Esophagus (tissue), 2 donors: Measurements from ENCODE around the gene KPRP. TPM values are rescaled to one million over a fixed set of nuclear protein-coding genes. Genes with fewer than 3 reads are reported as not detected.

ENCODE experiments used
- H3K27ac ChIP-seq, 2 donors: one replicate each; pipeline ENCODE4 v1.5.1; 2013; ENCODE audit warnings: low read depth in 2 of 2, mild to moderate bottlenecking in 2 of 2, inconsistent platforms in 1 of 2, low read length in 1 of 2, moderate library complexity in 1 of 2
- H3K27me3 ChIP-seq, 2 donors: one replicate each; pipeline ENCODE4 v1.6.1; 2013; ENCODE audit warnings: low read length in 2 of 2, control low read depth in 1 of 2, mild to moderate bottlenecking in 1 of 2; ENCODE audit not compliant: insufficient read depth in 2 of 2, control insufficient read depth in 1 of 2
- H3K36me3 ChIP-seq, 2 donors: one replicate each; pipeline ENCODE4 v1.6.1; 2013; ENCODE audit warnings: low read length in 1 of 2; ENCODE audit not compliant: control insufficient read depth in 2 of 2, insufficient read depth in 2 of 2
- H3K4me1 ChIP-seq, 2 donors: one replicate each; pipeline ENCODE4 v1.6.1; 2013; ENCODE audit warnings: low read length in 1 of 2; ENCODE audit not compliant: control insufficient read depth in 2 of 2, insufficient read depth in 2 of 2
- H3K4me3 ChIP-seq, 2 donors: one replicate each; pipeline ENCODE4 v1.5.1; 2013; ENCODE audit warnings: low read length in 2 of 2, mild to moderate bottlenecking in 2 of 2, low read depth in 1 of 2, moderate library complexity in 1 of 2
- H3K9me3 ChIP-seq, 2 donors: one replicate each; pipeline ENCODE4 v1.6.1; 2013; ENCODE audit warnings: mild to moderate bottlenecking in 2 of 2, low read depth in 1 of 2, low read length in 1 of 2, moderate library complexity in 1 of 2; ENCODE audit not compliant: control insufficient read depth in 2 of 2, insufficient read depth in 1 of 2
- WGBS, 2 donors: extraction: QIAGEN DNeasy Blood & Tissue Kit; methylation state at CpG; one replicate each; pipeline ENCODE4 v1.1.7; 2013; 5-methylcytosine and 5-hydroxymethylcytosine counted together
- polyA plus RNA-seq, 2 donors: library from polyadenylated mRNA; stranded (reverse); fragments of 200-250 nt; gene quantifications; one replicate each; pipeline ENCODE4 v1.2.3, GENCODE V29; 2013
- donor health status: healthy with polysubstance abuse.
- donor health status: Bipolar disorder and iron deficiency.

The KPRP gene
- polyA plus RNA-seq, 2 donors = 0.44 to 23.9 TPM

DNA sequence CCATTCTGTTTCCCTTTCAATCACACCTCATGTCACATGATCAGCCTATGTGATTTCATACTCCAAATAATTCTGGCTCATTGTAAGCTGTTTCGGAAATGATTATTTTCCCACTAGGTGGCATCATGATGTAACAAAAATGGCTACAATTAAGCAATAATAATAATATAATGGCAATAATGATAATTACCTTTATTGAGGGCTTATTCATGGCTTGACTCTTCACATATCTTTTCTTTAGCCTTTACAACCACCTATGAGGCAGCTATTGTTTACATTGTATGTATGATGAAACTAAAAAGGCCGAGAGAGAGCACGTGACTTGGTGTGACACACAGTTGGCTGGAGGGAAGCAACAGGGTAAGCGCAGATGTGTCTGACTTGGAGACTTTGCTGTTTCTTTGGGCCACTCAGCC, 12.5 kb upstream of the KPRP start:
- no peaks in the 10 kb centered on the region for H3K9me3 ChIP-seq
- no peaks in the 10 kb centered on the region for H3K36me3 ChIP-seq
- no peaks in the 10 kb centered on the region for H3K27me3 ChIP-seq
- H3K4me3 ChIP-seq = no peak overlapping the region
- H3K27ac ChIP-seq = no peak overlapping the region
- WGBS, 2 donors = 42 to 55% methylated on average over 4 of the region's 4 CpGs
- H3K4me1 ChIP-seq = no peaks in the 10 kb centered on the region

DNA sequence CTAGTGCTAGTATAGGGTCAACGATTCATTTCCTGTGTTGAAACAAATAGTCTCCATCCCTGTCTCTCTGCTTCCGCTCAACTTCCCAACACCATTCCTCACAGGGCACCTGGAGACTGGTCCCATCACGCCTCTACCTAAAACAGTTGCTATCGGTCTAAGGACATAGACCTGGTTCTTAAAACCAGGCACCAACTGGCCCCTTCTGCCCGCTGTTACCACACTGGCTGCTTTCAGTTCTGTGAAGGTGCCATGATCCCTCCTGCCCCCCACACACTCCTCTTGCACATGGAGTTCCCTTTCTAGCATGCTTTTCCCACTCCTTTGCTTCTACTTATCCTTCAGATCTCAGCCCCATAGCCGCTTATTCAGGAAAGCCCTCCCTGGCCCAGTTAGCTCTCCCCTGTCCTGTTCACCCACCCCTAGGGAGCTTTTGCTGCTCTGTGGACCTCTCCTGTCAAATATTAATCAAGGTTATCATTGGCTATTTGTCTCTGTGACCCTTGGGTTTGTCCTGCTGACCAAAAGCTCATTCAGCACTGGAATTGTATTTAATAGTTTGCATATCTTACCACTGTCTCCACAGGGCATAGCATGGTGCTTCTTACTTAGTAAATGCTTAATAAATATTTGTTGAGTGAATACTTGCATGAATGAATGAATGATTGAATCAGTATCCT, 11.9 kb upstream of the KPRP start:
- H3K27ac ChIP-seq = no peak overlapping the region
- H3K36me3 ChIP-seq = no peaks in the 10 kb centered on the region
- WGBS, 2 donors = 80 to 88% methylated on average over 6 of the region's 6 CpGs

DNA sequence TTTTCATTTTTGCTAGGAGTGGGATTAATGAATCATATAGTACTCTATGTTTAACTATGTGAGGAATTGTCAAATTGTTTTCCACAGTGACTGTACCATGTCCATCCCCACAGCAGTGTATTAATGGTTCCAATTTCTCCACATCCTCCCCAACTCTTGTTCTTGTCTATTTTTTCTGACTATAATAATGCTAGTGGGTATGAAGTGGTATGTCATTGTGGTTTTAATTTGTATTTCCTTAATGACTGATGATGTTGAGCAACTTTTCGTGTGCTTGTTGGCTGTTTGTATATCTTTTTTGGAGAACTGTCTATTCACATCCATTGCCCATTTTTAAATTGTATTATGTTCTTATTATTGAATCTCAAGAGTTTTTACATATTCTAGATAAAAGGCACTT, 10.0 kb upstream of the KPRP start:
- H3K9me3 ChIP-seq = no peaks in the 10 kb centered on the region
- no peaks in the 10 kb centered on the region for H3K4me1 ChIP-seq
- no peak overlapping the region for H3K27ac ChIP-seq
- no peak overlapping the region for H3K4me3 ChIP-seq
- H3K36me3 ChIP-seq = no peaks in the 10 kb centered on the region
- 35 to 39% methylated on average over 1 of the region's 1 CpG for WGBS, 2 donors
- H3K27me3 ChIP-seq = no peaks in the 10 kb centered on the region

More for the DNA sequence above, 11.9 kb upstream of the KPRP start:
- Histone ChIP-seq H3K4me3 (no peak overlapping the region), H3K27me3 (no peaks in the 10 kb centered on the region), H3K9me3 (no peaks in the 10 kb centered on the region), H3K4me1 (no peaks in the 10 kb centered on the region)

DNA sequence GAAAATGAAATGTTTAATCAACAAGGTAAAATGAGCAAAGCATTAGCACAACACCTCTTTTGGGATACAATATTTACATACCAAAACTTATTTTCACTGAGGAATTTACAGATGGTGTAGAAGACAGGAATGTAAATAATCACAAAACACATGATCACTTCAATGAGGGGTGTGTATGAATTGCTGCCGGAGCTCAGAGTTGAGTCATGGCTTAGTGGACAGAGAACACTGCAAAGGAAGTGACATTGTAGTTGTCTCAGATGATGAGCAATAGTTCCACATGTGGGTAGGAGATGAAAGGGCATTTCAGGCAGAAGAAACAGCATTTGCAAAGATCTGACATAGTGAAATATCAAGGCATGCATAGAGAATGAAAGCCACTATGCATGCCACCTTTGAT, 5.6 kb upstream of the KPRP start:
- WGBS, 2 donors = 0 to 19% methylated on average over 1 of the region's 1 CpG
- no peaks in the 10 kb centered on the region for H3K9me3 ChIP-seq
- no peak overlapping the region for H3K4me3 ChIP-seq
- H3K27me3 ChIP-seq = no peaks in the 10 kb centered on the region
- no peak overlapping the region for H3K27ac ChIP-seq
- no peaks in the 10 kb centered on the region for H3K36me3 ChIP-seq
- no peaks in the 10 kb centered on the region for H3K4me1 ChIP-seq

DNA sequence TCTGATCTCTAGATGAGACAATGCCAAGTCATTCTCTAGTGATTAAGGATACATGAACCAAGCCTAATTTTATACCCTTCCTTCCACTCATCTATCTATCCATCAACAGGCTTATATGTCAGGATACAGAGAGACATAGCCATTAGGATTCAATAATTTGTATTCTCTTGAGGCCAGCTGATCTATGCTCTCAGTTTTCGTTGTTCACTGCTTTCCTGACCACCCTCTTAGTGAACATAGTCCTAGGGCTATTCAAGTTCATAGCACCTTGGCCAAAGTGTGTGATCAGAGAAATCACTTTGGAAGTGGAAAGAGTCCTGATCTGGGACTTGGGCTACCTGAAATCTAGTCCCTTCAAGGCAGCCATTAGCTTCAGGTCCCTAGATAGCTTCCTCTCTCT, 4.2 kb upstream of the KPRP start:
- Histone ChIP-seq H3K4me1 (peaks cover 0 to 2% of the 10 kb centered on the region in 2 donors), H3K27ac (no peak overlapping the region), H3K4me3 (no peak overlapping the region), H3K9me3 (no peaks in the 10 kb centered on the region), H3K27me3 (no peaks in the 10 kb centered on the region), H3K36me3 (no peaks in the 10 kb centered on the region)
- WGBS, 2 donors = 34 to 51% methylated on average over 1 of the region's 1 CpG

DNA sequence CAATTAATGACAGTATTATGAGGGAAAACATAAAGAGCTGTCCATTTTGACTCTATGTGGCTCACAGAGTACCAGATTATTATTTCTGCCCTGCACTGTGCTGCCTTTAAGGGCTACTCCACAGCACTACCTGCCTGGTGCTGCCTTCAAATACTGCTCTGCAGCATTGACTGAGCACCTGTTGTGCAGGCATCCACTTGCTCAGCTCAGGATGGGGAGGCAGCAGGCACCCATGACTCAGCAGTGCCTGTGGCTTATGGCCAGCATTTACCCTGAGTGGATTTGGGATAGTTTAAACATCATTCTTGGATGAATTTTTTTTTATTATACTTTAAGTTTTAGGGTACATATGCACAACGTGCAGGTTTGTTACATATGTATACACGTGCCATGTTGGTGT, 953 bp upstream of the KPRP start:
- 39 to 50% methylated on average over 1 to 2 of the region's 2 CpGs for WGBS, 2 donors
- Histone ChIP-seq H3K9me3 (peaks cover 0 to 2% of the 10 kb centered on the region in 2 donors), H3K27me3 (no peaks in the 10 kb centered on the region), H3K4me1 (peaks cover 0 to 20% of the 10 kb centered on the region in 2 donors), H3K27ac (no peak overlapping the region), H3K36me3 (peaks cover 0 to 2% of the 10 kb centered on the region in 2 donors), H3K4me3 (no peak overlapping the region)

DNA sequence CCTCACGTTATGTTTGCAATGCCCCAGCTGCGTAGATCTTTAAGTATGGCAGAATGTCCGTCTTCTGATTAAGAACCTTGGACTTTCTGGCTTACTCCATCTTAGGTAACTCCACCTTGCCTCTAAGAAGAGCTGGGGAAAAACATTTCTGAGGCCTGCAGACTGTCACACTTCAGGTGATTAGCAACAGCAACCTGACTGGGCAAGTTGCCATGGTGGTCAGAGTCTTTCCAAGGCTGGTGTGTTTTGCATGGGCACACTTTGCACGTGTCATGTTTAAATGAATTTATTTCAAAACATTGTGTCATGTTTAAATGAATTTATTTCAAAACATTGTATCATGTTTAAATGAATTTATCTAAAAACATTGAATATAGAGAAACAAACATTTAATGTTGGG, 811 bp downstream of the KPRP start:
- Histone ChIP-seq H3K4me1 (peaks cover 0 to 20% of the 10 kb centered on the region in 2 donors), H3K9me3 (peaks cover 0 to 2% of the 10 kb centered on the region in 2 donors), H3K27me3 (no peaks in the 10 kb centered on the region), H3K4me3 (no peak overlapping the region), H3K36me3 (peaks cover 0 to 2% of the 10 kb centered on the region in 2 donors), H3K27ac (no peak overlapping the region)
- 70 to 83% methylated on average over 4 of the region's 4 CpGs for WGBS, 2 donors

DNA sequence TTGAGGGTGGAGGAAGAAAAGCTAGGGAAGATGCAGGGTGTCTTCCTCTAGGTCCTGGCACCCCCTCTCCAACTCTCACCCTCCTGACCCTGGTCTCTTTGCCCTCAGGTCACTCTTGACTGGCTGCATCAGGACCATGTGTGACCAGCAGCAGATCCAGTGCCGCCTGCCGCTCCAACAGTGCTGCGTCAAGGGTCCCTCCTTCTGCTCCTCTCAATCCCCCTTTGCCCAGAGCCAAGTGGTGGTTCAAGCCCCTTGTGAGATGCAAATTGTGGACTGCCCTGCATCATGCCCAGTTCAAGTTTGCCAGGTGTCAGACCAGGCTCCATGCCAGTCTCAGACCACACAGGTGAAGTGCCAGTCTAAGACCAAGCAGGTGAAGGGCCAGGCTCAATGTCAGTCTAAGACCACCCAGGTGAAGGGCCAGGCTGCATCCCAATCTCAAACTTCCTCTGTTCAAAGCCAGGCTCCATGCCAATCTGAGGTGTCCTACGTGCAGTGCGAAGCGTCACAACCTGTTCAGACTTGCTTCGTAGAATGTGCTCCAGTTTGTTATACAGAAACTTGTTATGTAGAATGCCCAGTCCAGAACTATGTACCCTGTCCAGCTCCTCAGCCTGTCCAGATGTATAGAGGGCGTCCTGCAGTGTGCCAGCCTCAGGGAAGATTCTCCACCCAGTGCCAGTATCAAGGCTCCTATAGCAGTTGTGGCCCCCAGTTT, 1.8 kb downstream of the KPRP start:
- no peak overlapping the region for H3K4me3 ChIP-seq
- WGBS, 2 donors = 65 to 75% methylated on average over 8 of the region's 8 CpGs
- peaks cover 0 to 2% of the 10 kb centered on the region in 2 donors for H3K36me3 ChIP-seq
- H3K27ac ChIP-seq = no peak overlapping the region
- peaks cover 0 to 2% of the 10 kb centered on the region in 2 donors for H3K9me3 ChIP-seq
- no peaks in the 10 kb centered on the region for H3K27me3 ChIP-seq
- H3K4me1 ChIP-seq = peaks cover 0 to 20% of the 10 kb centered on the region in 2 donors

DNA sequence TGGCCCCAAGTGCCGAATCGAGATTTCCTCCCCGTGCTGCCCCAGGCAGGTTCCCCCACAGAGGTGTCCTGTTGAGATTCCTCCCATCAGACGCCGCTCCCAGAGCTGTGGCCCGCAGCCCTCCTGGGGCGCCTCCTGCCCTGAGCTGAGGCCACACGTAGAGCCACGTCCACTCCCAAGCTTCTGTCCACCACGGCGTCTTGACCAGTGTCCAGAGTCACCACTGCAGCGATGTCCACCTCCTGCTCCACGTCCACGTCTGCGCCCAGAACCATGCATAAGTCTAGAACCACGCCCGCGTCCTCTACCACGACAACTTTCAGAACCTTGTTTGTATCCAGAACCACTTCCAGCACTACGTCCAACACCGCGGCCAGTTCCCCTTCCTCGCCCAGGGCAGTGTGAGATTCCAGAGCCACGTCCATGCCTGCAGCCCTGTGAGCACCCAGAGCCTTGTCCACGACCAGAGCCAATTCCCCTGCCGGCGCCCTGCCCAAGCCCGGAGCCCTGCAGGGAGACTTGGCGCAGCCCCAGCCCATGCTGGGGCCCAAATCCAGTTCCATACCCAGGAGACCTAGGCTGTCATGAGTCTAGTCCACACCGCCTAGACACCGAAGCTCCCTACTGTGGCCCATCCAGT, 2.8 kb downstream of the KPRP start:
- WGBS, 2 donors = 86% methylated on average over 31 of the region's 31 CpGs
- H3K9me3 ChIP-seq = peaks cover 0 to 2% of the 10 kb centered on the region in 2 donors
- H3K27me3 ChIP-seq = no peaks in the 10 kb centered on the region
- no peak overlapping the region for H3K4me3 ChIP-seq
- H3K36me3 ChIP-seq = peaks cover 0 to 2% of the 10 kb centered on the region in 2 donors
- no peak overlapping the region for H3K27ac ChIP-seq
- peaks cover 0 to 20% of the 10 kb centered on the region in 2 donors for H3K4me1 ChIP-seq
